Kidney glomerular epithelial cell (primary cell): Measurements from ENCODE around the gene RPA3.
A peak's percentile ranks its signal among the peaks of the same experiment; 100 is the strongest.

ENCODE experiments used
- DNase-seq: peaks from one replicate; lab custom pipeline; 2025; lab: John Stamatoyannopoulos, UW

The RPA3 gene

DNA sequence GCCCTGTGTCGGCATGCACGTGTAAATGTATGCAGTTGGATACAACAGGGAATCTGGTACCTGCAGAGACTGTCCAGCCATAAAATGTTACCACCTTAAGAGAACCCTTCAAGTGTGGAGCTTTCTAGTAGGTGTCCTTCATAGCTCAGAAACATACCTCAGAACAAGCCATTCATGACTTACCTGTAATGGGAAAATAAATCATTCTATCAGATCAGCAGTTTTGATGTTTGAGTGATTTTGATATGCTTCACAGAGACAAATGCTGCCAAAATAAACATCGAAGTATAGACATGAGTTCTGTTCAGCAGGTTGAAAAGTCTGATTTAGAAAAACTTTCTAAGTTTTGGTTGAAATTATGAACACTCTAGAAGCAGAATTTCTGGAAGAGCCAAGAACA lies 111.4 kb downstream of the RPA3 start:
- peak; percentile 29 for DNase-seq

- no peak for DNase-seq
Observed at GRCh38 chr7:7596176-7596575, 122.2 kb downstream of the RPA3 start.

DNA sequence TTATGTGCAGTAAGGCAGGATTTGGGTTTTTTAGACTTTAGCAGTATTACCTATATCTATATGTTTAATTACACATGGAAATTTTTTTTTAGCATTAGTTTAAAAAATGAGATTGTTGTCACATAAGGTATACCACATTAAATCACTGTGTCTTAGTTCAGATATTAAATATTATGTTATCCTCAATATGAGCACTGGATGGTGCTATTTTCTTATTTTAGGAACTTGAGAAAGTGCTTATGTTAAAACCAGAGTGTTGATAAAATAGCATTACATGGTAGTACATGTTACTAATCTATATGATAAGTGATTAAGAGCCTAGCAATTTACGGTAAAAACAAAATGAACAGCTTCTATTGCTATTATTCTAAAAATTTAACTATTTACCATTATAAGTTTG lies 123.0 kb downstream of the RPA3 start:
- no peak for DNase-seq
